HepG2 (cell line): ENCODE results near the gene RNU7-1. TPM values are rescaled to one million over a fixed set of nuclear protein-coding genes. Genes with fewer than 3 reads are reported as not detected.
A peak's percentile ranks its signal among the peaks of the same experiment; 100 is the strongest.

Source experiments
- ATAD3A ChIP-seq: sonication (generic); formaldehyde crosslinking; IDR thresholded peaks from 2 replicates; pipeline ENCODE4 v1.4.0; 2020; ENCODE audit warnings: missing genetic modification reagents
- ATF1 ChIP-seq: IDR thresholded peaks from 2 replicates; pipeline ENCODE4 v1.6.1; 2016; ENCODE audit warnings: mild to moderate bottlenecking, control low read depth
- ATF7 ChIP-seq, 2 experiments: fragments of 450-650 bp in 1 of 2; sonication (generic) in 1 of 2; formaldehyde crosslinking in 1 of 2; IDR thresholded peaks; 2 replicates each; pipeline versions ENCODE4 v1.4.0 to v1.6.1; 2016 to 2020; ENCODE audit warnings: antibody characterized with exemption in 1 of 2, mild to moderate bottlenecking in 1 of 2, missing genetic modification reagents in 1 of 2
- DNMT1 ChIP-seq: sonication (generic); formaldehyde crosslinking; IDR thresholded peaks from 2 replicates; pipeline ENCODE4 v1.5.1; 2020; ENCODE audit warnings: mild to moderate bottlenecking, missing genetic modification reagents
- KDM4B ChIP-seq: sonication (generic); formaldehyde crosslinking; IDR thresholded peaks from 2 replicates; pipeline ENCODE4 v1.4.0; 2020; ENCODE audit warnings: missing genetic modification reagents
- LCORL ChIP-seq, 2 experiments: fragments of 450-650 bp in 1 of 2; sonication (generic) in 1 of 2; formaldehyde crosslinking in 1 of 2; IDR thresholded peaks; 2 replicates each; pipeline versions ENCODE4 v1.5.0 to v1.6.1; 2017 to 2020; ENCODE audit warnings: antibody characterized with exemption in 1 of 2, missing genetic modification reagents in 1 of 2
- NR2F1 ChIP-seq, 2 experiments: fragments of 450-650 bp in 1 of 2; formaldehyde crosslinking in 1 of 2; IDR thresholded peaks; 2 replicates each; pipeline versions ENCODE4 v1.5.0 to v1.6.1; 2016 to 2020; ENCODE audit warnings: mild to moderate bottlenecking in 1 of 2, missing compliant biosample characterization in 1 of 2, missing genetic modification reagents in 1 of 2, moderate library complexity in 1 of 2
- PBX2 ChIP-seq: IDR thresholded peaks from 2 replicates; pipeline ENCODE4 v1.6.1; 2016; ENCODE audit warnings: control low read depth
- POLR2A ChIP-seq, 2 experiments: IDR thresholded peaks; 2 replicates each; pipeline ENCODE4 v1.6.1; 2011; ENCODE audit warnings: low read depth in 2 of 2, low read length in 2 of 2, mild to moderate bottlenecking in 1 of 2, moderate library complexity in 1 of 2; ENCODE audit not compliant: insufficient read depth in 1 of 2
- PRMT3 ChIP-seq: sonication (generic); formaldehyde crosslinking; IDR thresholded peaks from 2 replicates; pipeline ENCODE4 v1.8.1; 2022; ENCODE audit warnings: low read depth, mild to moderate bottlenecking, moderate library complexity, missing genetic modification reagents, borderline replicate concordance
- SP1 ChIP-seq, 2 experiments: fragments of 450-650 bp in 1 of 2; sonication (generic) in 1 of 2; formaldehyde crosslinking in 1 of 2; IDR thresholded peaks; 2 replicates each; pipeline versions ENCODE4 v1.4.0 to v1.6.1; 2016 to 2020; ENCODE audit warnings: missing genetic modification reagents in 1 of 2
- TAF1 ChIP-seq: sonication (generic); formaldehyde crosslinking; IDR thresholded peaks from 2 replicates; pipeline ENCODE4 v1.4.0; 2020; ENCODE audit warnings: missing genetic modification reagents
- TOE1 ChIP-seq: sonication (generic); formaldehyde crosslinking; IDR thresholded peaks from 2 replicates; pipeline ENCODE4 v1.4.0; 2020; ENCODE audit warnings: mild to moderate bottlenecking, missing genetic modification reagents
- TRIM24 ChIP-seq: sonication (generic); formaldehyde crosslinking; IDR thresholded peaks from 2 replicates; pipeline ENCODE4 v1.8.0; 2022; ENCODE audit warnings: mild to moderate bottlenecking, missing genetic modification reagents
- U2AF2 ChIP-seq: fragments of 200-400 bp; formaldehyde crosslinking; IDR thresholded peaks from 2 replicates; pipeline ENCODE4 v1.6.1; 2017; ENCODE audit warnings: low read depth, mild to moderate bottlenecking, low read length
- ZNF136 ChIP-seq: sonication (generic); formaldehyde crosslinking; IDR thresholded peaks from 2 replicates; pipeline ENCODE4 v1.8.1; 2022; ENCODE audit warnings: low read depth, mild to moderate bottlenecking, moderate library complexity, missing genetic modification reagents
- ZNF264 ChIP-seq: sonication (generic); formaldehyde crosslinking; IDR thresholded peaks from 2 replicates; pipeline ENCODE4 v1.4.0; 2020; ENCODE audit warnings: missing genetic modification reagents
- polyA plus RNA-seq, 8 experiments: library from polyadenylated mRNA; depleted of rRNA in 3 of 8; stranded (reverse) in 7 of 8; unstranded in 1 of 8; fragments of >200 nt; fragmentation: Illumina TruSeq in 4 of 8; extraction: Trizol in 4 of 8; gene quantifications; 2 replicates each; pipeline versions ENCODE4 v1.2.1 to v1.2.3, GENCODE V29; 2011 to 2016; ENCODE audit warnings: low read depth in 4 of 8, missing spikeins in 1 of 8, mixed read lengths in 1 of 8; ENCODE audit not compliant: insufficient read depth in 1 of 8
- total RNA-seq, 5 experiments: library from RNA; depleted of rRNA; stranded (reverse); fragments of >200 nt; fragmentation: Illumina TruSeq; extraction: Trizol; gene quantifications; 2 replicates each; pipeline ENCODE4 v1.2.3, GENCODE V29; 2016; ENCODE audit warnings: low read depth in 1 of 5
- TF ChIP-seq, protein P1 (sequence below): IDR thresholded peaks from 2 replicates; pipeline ENCODE4 v1.6.1; 2012; ENCODE audit warnings: low read length, improper control_type of control experiment
- TF ChIP-seq, protein P2 (sequence below): sonication (generic); formaldehyde crosslinking; IDR thresholded peaks from 2 replicates; pipeline ENCODE4 v1.4.0; 2020; ENCODE audit warnings: missing genetic modification reagents
- TF ChIP-seq, protein P3 (sequence below): sonication (generic); formaldehyde crosslinking; IDR thresholded peaks from 2 replicates; pipeline ENCODE4 v1.8.0; 2022; ENCODE audit warnings: mild to moderate bottlenecking, missing genetic modification reagents
- TF ChIP-seq, protein P4 (sequence below): sonication (generic); formaldehyde crosslinking; IDR thresholded peaks from 2 replicates; pipeline ENCODE4 v1.5.1; 2020; ENCODE audit warnings: missing genetic modification reagents, mild to moderate bottlenecking, borderline replicate concordance

The RNU7-1 gene
- total and polyA plus RNA-seq, 2 of the 13 experiments (the other 11 are each of a cell fraction or from before 2014, with no cell fraction given) = not detected

GRCh38 chr12:6928703-6929407 lies 14.8 kb upstream of the RNU7-1 start (continued):
- TF ChIP-seq, protein P1, sequence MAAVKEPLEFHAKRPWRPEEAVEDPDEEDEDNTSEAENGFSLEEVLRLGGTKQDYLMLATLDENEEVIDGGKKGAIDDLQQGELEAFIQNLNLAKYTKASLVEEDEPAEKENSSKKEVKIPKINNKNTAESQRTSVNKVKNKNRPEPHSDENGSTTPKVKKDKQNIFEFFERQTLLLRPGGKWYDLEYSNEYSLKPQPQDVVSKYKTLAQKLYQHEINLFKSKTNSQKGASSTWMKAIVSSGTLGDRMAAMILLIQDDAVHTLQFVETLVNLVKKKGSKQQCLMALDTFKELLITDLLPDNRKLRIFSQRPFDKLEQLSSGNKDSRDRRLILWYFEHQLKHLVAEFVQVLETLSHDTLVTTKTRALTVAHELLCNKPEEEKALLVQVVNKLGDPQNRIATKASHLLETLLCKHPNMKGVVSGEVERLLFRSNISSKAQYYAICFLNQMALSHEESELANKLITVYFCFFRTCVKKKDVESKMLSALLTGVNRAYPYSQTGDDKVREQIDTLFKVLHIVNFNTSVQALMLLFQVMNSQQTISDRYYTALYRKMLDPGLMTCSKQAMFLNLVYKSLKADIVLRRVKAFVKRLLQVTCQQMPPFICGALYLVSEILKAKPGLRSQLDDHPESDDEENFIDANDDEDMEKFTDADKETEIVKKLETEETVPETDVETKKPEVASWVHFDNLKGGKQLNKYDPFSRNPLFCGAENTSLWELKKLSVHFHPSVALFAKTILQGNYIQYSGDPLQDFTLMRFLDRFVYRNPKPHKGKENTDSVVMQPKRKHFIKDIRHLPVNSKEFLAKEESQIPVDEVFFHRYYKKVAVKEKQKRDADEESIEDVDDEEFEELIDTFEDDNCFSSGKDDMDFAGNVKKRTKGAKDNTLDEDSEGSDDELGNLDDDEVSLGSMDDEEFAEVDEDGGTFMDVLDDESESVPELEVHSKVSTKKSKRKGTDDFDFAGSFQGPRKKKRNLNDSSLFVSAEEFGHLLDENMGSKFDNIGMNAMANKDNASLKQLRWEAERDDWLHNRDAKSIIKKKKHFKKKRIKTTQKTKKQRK = no peak
- TF ChIP-seq SP1 (IDR thresholded peaks at IDR 0.05) (no peak), SP1 (CRISPR knock-in tag; IDR thresholded peaks at IDR 0.05) (no peak), LCORL (IDR thresholded peaks at IDR 0.05) (no peak), LCORL (CRISPR knock-in tag; IDR thresholded peaks at IDR 0.05) (no peak), PRMT3 (CRISPR knock-in tag) (no peak), PBX2 (CRISPR knock-in tag) (no peak), ZNF264 (CRISPR knock-in tag) (no peak), NR2F1 (CRISPR knock-in tag; IDR thresholded peaks at IDR 0.05) (no peak), ATAD3A (CRISPR knock-in tag) (no peak), TOE1 (CRISPR knock-in tag) (no peak), U2AF2 (no peak), DNMT1 (CRISPR knock-in tag) (no peak), TAF1 (CRISPR knock-in tag) (0 out of 2 replicates have a peak, but pooled peaks have one; percentile 27), ATF1 (CRISPR knock-in tag) (no peak), KDM4B (CRISPR knock-in tag) (no peak), ATF7 (IDR thresholded peaks at IDR 0.05) (no peak), ATF7 (CRISPR knock-in tag; IDR thresholded peaks at IDR 0.05) (no peak), TRIM24 (CRISPR knock-in tag) (no peak), ZNF136 (CRISPR knock-in tag) (no peak), POLR2A (IDR thresholded peaks at IDR 0.05; ENCODE audit: insufficient read depth in 1 of 2, low read depth in 2 of 2, low read length in 2 of 2) (no peak)
- TF ChIP-seq, protein P2, sequence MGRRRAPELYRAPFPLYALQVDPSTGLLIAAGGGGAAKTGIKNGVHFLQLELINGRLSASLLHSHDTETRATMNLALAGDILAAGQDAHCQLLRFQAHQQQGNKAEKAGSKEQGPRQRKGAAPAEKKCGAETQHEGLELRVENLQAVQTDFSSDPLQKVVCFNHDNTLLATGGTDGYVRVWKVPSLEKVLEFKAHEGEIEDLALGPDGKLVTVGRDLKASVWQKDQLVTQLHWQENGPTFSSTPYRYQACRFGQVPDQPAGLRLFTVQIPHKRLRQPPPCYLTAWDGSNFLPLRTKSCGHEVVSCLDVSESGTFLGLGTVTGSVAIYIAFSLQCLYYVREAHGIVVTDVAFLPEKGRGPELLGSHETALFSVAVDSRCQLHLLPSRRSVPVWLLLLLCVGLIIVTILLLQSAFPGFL (CRISPR knock-in tag) = no peak
- TF ChIP-seq, protein P3, sequence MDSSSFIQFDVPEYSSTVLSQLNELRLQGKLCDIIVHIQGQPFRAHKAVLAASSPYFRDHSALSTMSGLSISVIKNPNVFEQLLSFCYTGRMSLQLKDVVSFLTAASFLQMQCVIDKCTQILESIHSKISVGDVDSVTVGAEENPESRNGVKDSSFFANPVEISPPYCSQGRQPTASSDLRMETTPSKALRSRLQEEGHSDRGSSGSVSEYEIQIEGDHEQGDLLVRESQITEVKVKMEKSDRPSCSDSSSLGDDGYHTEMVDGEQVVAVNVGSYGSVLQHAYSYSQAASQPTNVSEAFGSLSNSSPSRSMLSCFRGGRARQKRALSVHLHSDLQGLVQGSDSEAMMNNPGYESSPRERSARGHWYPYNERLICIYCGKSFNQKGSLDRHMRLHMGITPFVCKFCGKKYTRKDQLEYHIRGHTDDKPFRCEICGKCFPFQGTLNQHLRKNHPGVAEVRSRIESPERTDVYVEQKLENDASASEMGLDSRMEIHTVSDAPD (CRISPR knock-in tag) = no peak
- TF ChIP-seq, protein P4, sequence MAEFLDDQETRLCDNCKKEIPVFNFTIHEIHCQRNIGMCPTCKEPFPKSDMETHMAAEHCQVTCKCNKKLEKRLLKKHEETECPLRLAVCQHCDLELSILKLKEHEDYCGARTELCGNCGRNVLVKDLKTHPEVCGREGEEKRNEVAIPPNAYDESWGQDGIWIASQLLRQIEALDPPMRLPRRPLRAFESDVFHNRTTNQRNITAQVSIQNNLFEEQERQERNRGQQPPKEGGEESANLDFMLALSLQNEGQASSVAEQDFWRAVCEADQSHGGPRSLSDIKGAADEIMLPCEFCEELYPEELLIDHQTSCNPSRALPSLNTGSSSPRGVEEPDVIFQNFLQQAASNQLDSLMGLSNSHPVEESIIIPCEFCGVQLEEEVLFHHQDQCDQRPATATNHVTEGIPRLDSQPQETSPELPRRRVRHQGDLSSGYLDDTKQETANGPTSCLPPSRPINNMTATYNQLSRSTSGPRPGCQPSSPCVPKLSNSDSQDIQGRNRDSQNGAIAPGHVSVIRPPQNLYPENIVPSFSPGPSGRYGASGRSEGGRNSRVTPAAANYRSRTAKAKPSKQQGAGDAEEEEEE (CRISPR knock-in tag) = no peak
